Gastroesophageal sphincter (tissue), 4 donors: ENCODE measurements around the gene COTL1. TPM values are rescaled to one million over a fixed set of nuclear protein-coding genes. Genes with fewer than 3 reads are reported as not detected.

Experiments used
- ATAC-seq: fragments of 150-250 bp; one replicate; pipeline ENCODE4 v1.9.1; 2016; ENCODE audit warnings: mild to moderate bottlenecking, moderate library complexity
- H3K27ac ChIP-seq, 4 donors: fragments of 200-600 bp; sonication (generic) in 3 of 4; 1 replicate in 3 of 4; 2 replicates in 1 of 4; pipeline ENCODE4 v1.5.1; 2016 to 2019
- H3K27me3 ChIP-seq: fragments of 200-600 bp; sonication (generic); one replicate; pipeline ENCODE4 v1.5.1; 2019
- H3K36me3 ChIP-seq, 2 donors: fragments of 200-600 bp; sonication (generic); one replicate each; pipeline ENCODE4 v1.5.1; 2019; ENCODE audit warnings: control low read depth in 1 of 2
- H3K4me1 ChIP-seq, 3 donors: fragments of 200-600 bp; sonication (generic); 1 replicate in 2 of 3; 2 replicates in 1 of 3; pipeline ENCODE4 v1.5.1; 2016 to 2019; ENCODE audit warnings: control low read depth in 2 of 3
- H3K4me3 ChIP-seq, 2 donors: fragments of 200-600 bp; sonication (generic); one replicate each; pipeline ENCODE4 v1.5.1; 2019; ENCODE audit warnings: mild to moderate bottlenecking in 1 of 2, moderate library complexity in 1 of 2
- H3K9me3 ChIP-seq, 3 donors: fragments of 200-600 bp; sonication (generic); one replicate each; pipeline ENCODE4 v1.5.1; 2017 to 2019; ENCODE audit warnings: control low read depth in 2 of 3
- CTCF ChIP-seq, 4 experiments: fragments of 200-600 bp in 2 of 4; fragments of 450-650 bp in 2 of 4; sonication (generic) in 1 of 4; IDR thresholded peaks; one replicate each; pipeline ENCODE4 v1.5.1; 2017 to 2019; ENCODE audit warnings: antibody characterized with exemption in 4 of 4, mild to moderate bottlenecking in 2 of 4, moderate library complexity in 2 of 4
- EP300 ChIP-seq: sonication (generic); formaldehyde crosslinking; IDR thresholded peaks from one replicate; pipeline ENCODE4 v1.6.1; 2017; ENCODE audit warnings: antibody characterized with exemption, mild to moderate bottlenecking
- POLR2A ChIP-seq, 2 donors: fragments of 450-650 bp; IDR thresholded peaks; one replicate each; pipeline ENCODE4 v1.6.1; 2017; ENCODE audit warnings: antibody characterized with exemption in 2 of 2, mild to moderate bottlenecking in 2 of 2, moderate library complexity in 1 of 2
- POLR2AphosphoS5 ChIP-seq: sonication (generic); formaldehyde crosslinking; IDR thresholded peaks from one replicate; pipeline ENCODE4 v1.6.1; 2017; ENCODE audit warnings: antibody characterized with exemption
- WGBS, 2 donors: methylation state at CpG; one replicate each; pipeline ENCODE4 v1.1.5; 2018; ENCODE audit warnings: low coverage in 1 of 2; 5-methylcytosine and 5-hydroxymethylcytosine counted together
- total RNA-seq, 4 donors: library from RNA; depleted of rRNA; stranded (reverse); fragments of >200 nt; gene quantifications; one replicate each; pipeline ENCODE4 v1.1.0, GENCODE V29; 2016

The COTL1 gene
- total RNA-seq, 4 donors from 2014 or later = 13.1 to 46.2 (median 37.3) TPM

- Histone ChIP-seq H3K36me3 (peaks cover 0 to 8% of the 10 kb centered on the region in 2 donors), H3K4me3 (no peak overlapping the region), H3K9me3 (no peaks in the 10 kb centered on the region), H3K4me1 (no peaks in the 10 kb centered on the region), H3K27ac (no peak overlapping the region), H3K27me3 (no peaks in the 10 kb centered on the region)
- ATAC-seq = no peak
- TF ChIP-seq EP300 (no peak), POLR2AphosphoS5 (no peak), POLR2A (IDR thresholded peaks at IDR 0.05) (no peak), CTCF (IDR thresholded peaks at IDR 0.05) (no peak)
- WGBS, 2 donors = 58 to 100% methylated on average over 1 to 4 of the region's 10 CpGs
Measured at GRCh38 chr16:84585886-84586285, 32.0 kb downstream of the COTL1 start.

- no peak for TF ChIP-seq POLR2AphosphoS5
- no peak for TF ChIP-seq POLR2A (IDR thresholded peaks at IDR 0.05)
- TF ChIP-seq EP300 = no peak
- no peak for TF ChIP-seq CTCF (IDR thresholded peaks at IDR 0.05)
- H3K27me3 ChIP-seq = no peaks in the 10 kb centered on the region
Measured at GRCh38 chr16:84585467-84585866, 32.4 kb downstream of the COTL1 start.

GRCh38 chr16:84584678-84585077, 33.2 kb downstream of the COTL1 start:
- Histone ChIP-seq H3K4me1 (no peaks in the 10 kb centered on the region), H3K9me3 (no peaks in the 10 kb centered on the region), H3K4me3 (no peak overlapping the region), H3K27me3 (no peaks in the 10 kb centered on the region), H3K27ac (no peak overlapping the region), H3K36me3 (peaks cover 0 to 7% of the 10 kb centered on the region in 2 donors)
- WGBS, 2 donors = 96 to 100% methylated on average over 3 to 6 of the region's 6 CpGs
- ATAC-seq = no peak
- TF ChIP-seq POLR2A (IDR thresholded peaks at IDR 0.05) (no peak), POLR2AphosphoS5 (no peak), CTCF (IDR thresholded peaks at IDR 0.05) (no peak), EP300 (no peak)

More at GRCh38 chr16:84585467-84585866, 32.4 kb downstream of the COTL1 start:
- Histone ChIP-seq H3K4me1 (no peaks in the 10 kb centered on the region), H3K9me3 (no peaks in the 10 kb centered on the region), H3K27ac (no peak overlapping the region), H3K4me3 (no peak overlapping the region), H3K36me3 (peaks cover 0 to 8% of the 10 kb centered on the region in 2 donors)
- WGBS, 2 donors = 54 to 74% methylated on average over 4 to 6 of the region's 6 CpGs
- ATAC-seq = no peak

- no peak for ATAC-seq
- 82% methylated on average over 6 of the region's 15 CpGs; no CpG with 5 or more reads in 1 of the 2 donors for WGBS, 2 donors
- no peaks in the 10 kb centered on the region for H3K9me3 ChIP-seq
- peaks cover 0 to under 1% of the 10 kb centered on the region in 2 donors for H3K36me3 ChIP-seq
- no peak overlapping the region for H3K4me3 ChIP-seq
- H3K27ac ChIP-seq = no peak overlapping the region
- no peak for TF ChIP-seq POLR2AphosphoS5
- no peak for TF ChIP-seq POLR2A (IDR thresholded peaks at IDR 0.05)
- no peak for TF ChIP-seq EP300
- no peaks in the 10 kb centered on the region for H3K27me3 ChIP-seq
- no peaks in the 10 kb centered on the region for H3K4me1 ChIP-seq
Measured at GRCh38 chr16:84583995-84584394, 33.9 kb downstream of the COTL1 start.

GRCh38 chr16:84582958-84583516, 34.8 kb downstream of the COTL1 start:
- Histone ChIP-seq H3K27ac (no peak overlapping the region), H3K27me3 (no peaks in the 10 kb centered on the region), H3K4me1 (no peaks in the 10 kb centered on the region), H3K36me3 (no peaks in the 10 kb centered on the region), H3K9me3 (no peaks in the 10 kb centered on the region), H3K4me3 (no peak overlapping the region)
- TF ChIP-seq POLR2A (IDR thresholded peaks at IDR 0.05) (no peak), EP300 (no peak), CTCF (IDR thresholded peaks at IDR 0.05) (no peak), POLR2AphosphoS5 (no peak)
- ATAC-seq = peak; percentile 70
- 75 to 77% methylated on average over 4 to 7 of the region's 11 CpGs for WGBS, 2 donors
